ENCODE measurements around the gene SPTBN1.

The SPTBN1 gene

GRCh38 chr2:54518430-54518829, 62.3 kb downstream of the SPTBN1 start:
- Histone ChIP-seq H3K9me3 (ENCODE audit: low read depth, low read length) (no peaks in the 10 kb centered on the region), H3K27ac (no peak overlapping the region), H3K4me3 (no peak overlapping the region), H3K36me3 (ENCODE audit: insufficient read depth, low read length) (no peaks in the 10 kb centered on the region), H3K9ac (ENCODE audit: insufficient read length) (no peak overlapping the region)
- DNase-seq (ENCODE audit: low read depth, low spot score), result no peak
- TF ChIP-seq EZH2 (IDR thresholded peaks at IDR 0.05), result no peak
- no peak for TF ChIP-seq FOXP2 (optimal IDR thresholded peaks at IDR 0.05; ENCODE audit: control extremely low read depth, extremely low read length, insufficient read depth)
- TF ChIP-seq POLR2AphosphoS5 (IDR thresholded peaks at IDR 0.05; ENCODE audit: borderline replicate concordance, low read depth, low read length), result no peak

GRCh38 chr2:54519841-54520459, 63.8 kb downstream of the SPTBN1 start:
- Histone ChIP-seq H3K4me3 (no peak overlapping the region), H3K27ac (no peak overlapping the region)

GRCh38 chr2:54520687-54521086, 64.6 kb downstream of the SPTBN1 start:
- DNase-seq (ENCODE audit: low read depth, low spot score), result no peak
- Histone ChIP-seq H3K36me3 (ENCODE audit: insufficient read depth, low read length) (no peaks in the 10 kb centered on the region), H3K9me3 (ENCODE audit: low read depth, low read length) (no peaks in the 10 kb centered on the region), H3K4me3 (no peak overlapping the region), H3K9ac (ENCODE audit: insufficient read length) (no peak overlapping the region), H3K27ac (no peak overlapping the region)
- TF ChIP-seq EZH2 (IDR thresholded peaks at IDR 0.05), result no peak
- TF ChIP-seq POLR2AphosphoS5 (IDR thresholded peaks at IDR 0.05; ENCODE audit: borderline replicate concordance, low read depth, low read length), result no peak

More at GRCh38 chr2:54519841-54520459, 63.8 kb downstream of the SPTBN1 start:
- no peaks in the 10 kb centered on the region for H3K9me3 ChIP-seq (ENCODE audit: low read depth, low read length)
- no peaks in the 10 kb centered on the region for H3K36me3 ChIP-seq (ENCODE audit: insufficient read depth, low read length)
- TF ChIP-seq FOXP2 (optimal IDR thresholded peaks at IDR 0.05; ENCODE audit: control extremely low read depth, extremely low read length, insufficient read depth), result no peak
- no peak for TF ChIP-seq POLR2AphosphoS5 (IDR thresholded peaks at IDR 0.05; ENCODE audit: borderline replicate concordance, low read depth, low read length)
- TF ChIP-seq EZH2 (IDR thresholded peaks at IDR 0.05), result no peak
- no peak overlapping the region for H3K9ac ChIP-seq (ENCODE audit: insufficient read length)
- DNase-seq (ENCODE audit: low read depth, low spot score), result no peak

- TF ChIP-seq EZH2 (IDR thresholded peaks at IDR 0.05) (no peak), POLR2AphosphoS5 (IDR thresholded peaks at IDR 0.05; ENCODE audit: borderline replicate concordance, low read depth, low read length) (no peak), FOXP2 (optimal IDR thresholded peaks at IDR 0.05; ENCODE audit: control extremely low read depth, extremely low read length, insufficient read depth) (no peak)
- H3K9me3 ChIP-seq (ENCODE audit: low read depth, low read length), result no peaks in the 10 kb centered on the region
- no peak for DNase-seq (ENCODE audit: low read depth, low spot score)
- no peak overlapping the region for H3K9ac ChIP-seq (ENCODE audit: insufficient read length)
- H3K36me3 ChIP-seq (ENCODE audit: insufficient read depth, low read length), result no peaks in the 10 kb centered on the region; the same call in 1 of the 2 replicates
- H3K27ac ChIP-seq, result no peak overlapping the region
- H3K4me3 ChIP-seq, result no peak overlapping the region
Observed at GRCh38 chr2:54522624-54523281, 66.6 kb downstream of the SPTBN1 start.

- no peak for DNase-seq (ENCODE audit: low read depth, low spot score)
- no peak overlapping the region for H3K27ac ChIP-seq
- TF ChIP-seq FOXP2 (optimal IDR thresholded peaks at IDR 0.05; ENCODE audit: control extremely low read depth, extremely low read length, insufficient read depth) (no peak), POLR2AphosphoS5 (IDR thresholded peaks at IDR 0.05; ENCODE audit: borderline replicate concordance, low read depth, low read length) (no peak), EZH2 (IDR thresholded peaks at IDR 0.05) (no peak)
- no peak overlapping the region for H3K9ac ChIP-seq (ENCODE audit: insufficient read length)
- no peaks in the 10 kb centered on the region for H3K9me3 ChIP-seq (ENCODE audit: low read depth, low read length)
- no peak overlapping the region for H3K4me3 ChIP-seq
- no peaks in the 10 kb centered on the region; the same call in 1 of the 2 replicates for H3K36me3 ChIP-seq (ENCODE audit: insufficient read depth, low read length)
Observed at GRCh38 chr2:54523324-54523959, 67.3 kb downstream of the SPTBN1 start.

GRCh38 chr2:54524226-54524991, 68.3 kb downstream of the SPTBN1 start:
- H3K4me3 ChIP-seq, result no peak overlapping the region
- no peak for DNase-seq (ENCODE audit: low read depth, low spot score)
- no peak overlapping the region for H3K9ac ChIP-seq (ENCODE audit: insufficient read length)
- H3K27ac ChIP-seq, result no peak overlapping the region
- no peak for TF ChIP-seq FOXP2 (optimal IDR thresholded peaks at IDR 0.05; ENCODE audit: control extremely low read depth, extremely low read length, insufficient read depth)
- no peak for TF ChIP-seq EZH2 (IDR thresholded peaks at IDR 0.05)
- TF ChIP-seq POLR2AphosphoS5 (IDR thresholded peaks at IDR 0.05; ENCODE audit: borderline replicate concordance, low read depth, low read length), result no peak
- no peaks in the 10 kb centered on the region; the same call in 1 of the 2 replicates for H3K36me3 ChIP-seq (ENCODE audit: insufficient read depth, low read length)
- no peaks in the 10 kb centered on the region for H3K9me3 ChIP-seq (ENCODE audit: low read depth, low read length)

GRCh38 chr2:54525321-54525720, 69.2 kb downstream of the SPTBN1 start:
- no peak for DNase-seq (ENCODE audit: low read depth, low spot score)
- Histone ChIP-seq H3K36me3 (ENCODE audit: insufficient read depth, low read length) (no peaks in the 10 kb centered on the region; the same call in 1 of the 2 replicates), H3K9ac (ENCODE audit: insufficient read length) (no peak overlapping the region), H3K9me3 (ENCODE audit: low read depth, low read length) (no peaks in the 10 kb centered on the region), H3K27ac (no peak overlapping the region), H3K4me3 (no peak overlapping the region)
- no peak for TF ChIP-seq POLR2AphosphoS5 (IDR thresholded peaks at IDR 0.05; ENCODE audit: borderline replicate concordance, low read depth, low read length)
- TF ChIP-seq EZH2 (IDR thresholded peaks at IDR 0.05), result no peak
- TF ChIP-seq FOXP2 (optimal IDR thresholded peaks at IDR 0.05; ENCODE audit: control extremely low read depth, extremely low read length, insufficient read depth), result no peak
